HG02852 (cell line): Measurements from ENCODE around the gene SIRT7.

Experiments used
- ATAC-seq: cut with Tn5 transposase; IDR thresholded peaks from one replicate; pipeline ENCODE4 v1.9.1; 2021; ENCODE audit warnings: mild to moderate bottlenecking, moderate library complexity; ENCODE audit not compliant: unreplicated experiment

The SIRT7 gene

GRCh38 chr17:81906476-81907218 is 11.3 kb downstream of the SIRT7 start:
- no peak for ATAC-seq

- no peak for ATAC-seq
Observed at GRCh38 chr17:81905993-81906392, 12.0 kb downstream of the SIRT7 start.

- ATAC-seq: no peak
Observed at GRCh38 chr17:81905424-81905875, 12.5 kb downstream of the SIRT7 start.

GRCh38 chr17:81904600-81905423 is 13.2 kb downstream of the SIRT7 start:
- ATAC-seq: no peak

- no peak for ATAC-seq
Observed at GRCh38 chr17:81903896-81904599, 13.9 kb downstream of the SIRT7 start.

GRCh38 chr17:81903415-81903831 is 14.6 kb downstream of the SIRT7 start:
- no peak for ATAC-seq

- ATAC-seq: no peak
Observed at GRCh38 chr17:81902653-81903414, 15.1 kb downstream of the SIRT7 start.

GRCh38 chr17:81902023-81902652 is 15.8 kb downstream of the SIRT7 start, which contains the start of gene NPB:
NPB (plus strand) TSS chr17:81902238; CDS start chr17:81902278, 40 bp downstream.
- no peak for ATAC-seq

GRCh38 chr17:81901167-81902022 is 16.6 kb downstream of the SIRT7 start:
- ATAC-seq: no peak

- ATAC-seq: no peak
Observed at GRCh38 chr17:81900181-81900820, 17.7 kb downstream of the SIRT7 start.

GRCh38 chr17:81899514-81900166 is 18.3 kb downstream of the SIRT7 start:
- no peak for ATAC-seq

- no peak for ATAC-seq
Observed at GRCh38 chr17:81898885-81899284, 19.1 kb downstream of the SIRT7 start.

- no peak for ATAC-seq
Observed at GRCh38 chr17:81898029-81898866, 19.7 kb downstream of the SIRT7 start.

GRCh38 chr17:81895400-81895799 is 22.6 kb downstream of the SIRT7 start:
- ATAC-seq: no peak

- peak; percentile 33 for ATAC-seq
Observed at GRCh38 chr17:81891303-81891552, 26.7 kb downstream of the SIRT7 start.

- ATAC-seq: no peak
Observed at GRCh38 chr17:81890447-81891302, 27.3 kb downstream of the SIRT7 start.

GRCh38 chr17:81889602-81890001 is 28.4 kb downstream of the SIRT7 start:
- ATAC-seq: no peak
